Lower leg skin (tissue), 3 donors: ENCODE results near the gene C1orf159.

Experiments used
- POLR2A ChIP-seq, 2 donors: fragments of 450-650 bp; IDR thresholded peaks; one replicate each; pipeline ENCODE4 v1.6.1; 2016 to 2017; ENCODE audit warnings: antibody characterized with exemption in 2 of 2, mild to moderate bottlenecking in 1 of 2, moderate library complexity in 1 of 2
- TF ChIP-seq, protein P1 (sequence below), 3 donors: fragments of 450-650 bp; IDR thresholded peaks; one replicate each; pipeline ENCODE4 v1.5.1; 2016; ENCODE audit warnings: antibody characterized with exemption in 3 of 3, mild to moderate bottlenecking in 3 of 3, moderate library complexity in 2 of 3

DNA sequence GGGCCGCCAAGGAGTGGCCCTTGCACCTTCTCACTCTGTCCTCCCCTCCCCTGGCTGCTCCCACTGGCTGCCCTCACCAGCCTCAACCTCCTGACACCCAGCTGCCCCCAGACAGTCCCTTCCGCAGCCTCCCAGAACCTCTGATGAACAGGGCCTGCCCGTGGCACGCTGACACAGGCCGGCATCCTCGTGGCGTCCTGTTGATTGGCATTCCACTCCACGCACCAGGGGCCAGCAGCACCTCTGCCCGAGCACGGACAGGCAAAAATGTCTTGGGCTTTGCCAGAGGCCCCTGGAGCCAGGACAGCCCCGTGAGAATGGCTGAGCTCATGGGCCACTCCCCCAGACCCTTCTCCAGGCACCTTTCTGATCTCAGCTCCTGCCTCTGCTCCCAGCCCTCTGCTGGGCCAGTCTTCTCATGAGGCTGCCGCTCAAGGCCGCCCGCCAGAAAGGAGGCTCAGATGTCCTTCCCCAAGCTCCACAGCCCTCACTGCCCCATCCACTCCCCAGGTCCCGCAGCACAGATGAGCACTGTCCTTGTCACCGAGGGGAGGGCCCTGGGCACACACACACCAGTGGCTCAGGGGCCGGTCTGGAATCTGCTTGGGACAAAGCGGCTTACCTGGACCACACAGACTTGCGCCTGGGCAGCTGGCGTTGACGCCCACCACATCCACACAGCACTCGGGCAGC is 26.0 kb downstream of the C1orf159 start:
- TF ChIP-seq, protein P1, sequence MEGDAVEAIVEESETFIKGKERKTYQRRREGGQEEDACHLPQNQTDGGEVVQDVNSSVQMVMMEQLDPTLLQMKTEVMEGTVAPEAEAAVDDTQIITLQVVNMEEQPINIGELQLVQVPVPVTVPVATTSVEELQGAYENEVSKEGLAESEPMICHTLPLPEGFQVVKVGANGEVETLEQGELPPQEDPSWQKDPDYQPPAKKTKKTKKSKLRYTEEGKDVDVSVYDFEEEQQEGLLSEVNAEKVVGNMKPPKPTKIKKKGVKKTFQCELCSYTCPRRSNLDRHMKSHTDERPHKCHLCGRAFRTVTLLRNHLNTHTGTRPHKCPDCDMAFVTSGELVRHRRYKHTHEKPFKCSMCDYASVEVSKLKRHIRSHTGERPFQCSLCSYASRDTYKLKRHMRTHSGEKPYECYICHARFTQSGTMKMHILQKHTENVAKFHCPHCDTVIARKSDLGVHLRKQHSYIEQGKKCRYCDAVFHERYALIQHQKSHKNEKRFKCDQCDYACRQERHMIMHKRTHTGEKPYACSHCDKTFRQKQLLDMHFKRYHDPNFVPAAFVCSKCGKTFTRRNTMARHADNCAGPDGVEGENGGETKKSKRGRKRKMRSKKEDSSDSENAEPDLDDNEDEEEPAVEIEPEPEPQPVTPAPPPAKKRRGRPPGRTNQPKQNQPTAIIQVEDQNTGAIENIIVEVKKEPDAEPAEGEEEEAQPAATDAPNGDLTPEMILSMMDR (IDR thresholded peaks at IDR 0.05) = no peak
- TF ChIP-seq POLR2A (IDR thresholded peaks at IDR 0.05) = no peak
